ENCODE data around the gene ZNF621. TPM values are rescaled to one million over a fixed set of nuclear protein-coding genes. Genes with fewer than 3 reads are reported as not detected.

ZNF621 gene
- total and polyA plus RNA-seq, 2 of the 8 experiments (the other 6 are each of a cell fraction or from before 2014, with no cell fraction given): 10.9 to 15.4 TPM

GRCh38 chr3:40586901-40587300 is 62.1 kb downstream of the ZNF621 start:
- Histone ChIP-seq H3K9ac (replicated peaks in 1 of 4; ENCODE audit: extremely low read depth in 1 of 4, low read depth in 3 of 4, low read length in 3 of 4) (no peak overlapping the region), H4K91ac (replicated peaks; ENCODE audit: insufficient read length, low read length) (no peak overlapping the region), H3K23ac (ENCODE audit: insufficient read length) (no peak overlapping the region), H3K79me2 (ENCODE audit: control insufficient read depth in 1 of 2, insufficient read depth in 2 of 2, low read length in 2 of 2) (no peaks in the 10 kb centered on the region), H2BK12ac (ENCODE audit: low read depth, low read length) (no peak overlapping the region), H3K9me3 (ENCODE audit: insufficient read depth in 2 of 2, low read depth in 1 of 2, low read length in 1 of 2) (no peaks in the 10 kb centered on the region), H3K56ac (replicated peaks; ENCODE audit: insufficient read length, low read depth, low read length) (no peak overlapping the region), H3K4me2 (ENCODE audit: insufficient read depth in 1 of 2, low read depth in 2 of 2, low read length in 2 of 2) (no peak overlapping the region), H4K8ac (ENCODE audit: extremely low read depth, insufficient read depth, low read length) (no peak overlapping the region), H3K27ac (ENCODE audit: low read depth, low read length) (no peak overlapping the region), H3K27me3 (replicated peaks in 1 of 4; ENCODE audit: control insufficient read depth in 3 of 4, extremely low read depth in 1 of 4, insufficient read depth in 3 of 4, low read length in 3 of 4) (no peaks in the 10 kb centered on the region), H3K36me3 (ENCODE audit: control insufficient read depth in 2 of 4, insufficient read depth in 4 of 4, low read length in 3 of 4) (no peaks in the 10 kb centered on the region), H4K20me1 (replicated peaks in 1 of 2; ENCODE audit: control insufficient read depth in 1 of 2, insufficient read depth in 2 of 2, low read length in 2 of 2) (no peaks in the 10 kb centered on the region), H3K79me1 (ENCODE audit: low read depth, low read length) (no peaks in the 10 kb centered on the region), H2BK120ac (replicated peaks; ENCODE audit: low read depth, low read length) (no peak overlapping the region), H3K4ac (replicated peaks; ENCODE audit: insufficient read length, low read depth, low read length) (no peak overlapping the region), H2BK5ac (ENCODE audit: low read depth, low read length) (no peak overlapping the region), H2AK5ac (ENCODE audit: low read depth, low read length) (no peak overlapping the region), H3K4me1 (replicated peaks in 1 of 4; ENCODE audit: control insufficient read depth in 3 of 4, insufficient read depth in 4 of 4, low read length in 3 of 4) (peaks cover 0 to 14% (median 6%) of the 10 kb centered on the region in 4 experiments; a peak in 6 of 7 replicates), H2BK20ac (ENCODE audit: low read length) (no peak overlapping the region), H4K5ac (ENCODE audit: insufficient read length, low read depth, low read length) (no peak overlapping the region), H2BK15ac (ENCODE audit: low read length) (no peak overlapping the region), H3K4me3 (ENCODE audit: extremely low read depth in 1 of 4, insufficient read depth in 2 of 4, low read depth in 3 of 4, low read length in 4 of 4) (no peak overlapping the region), H3K18ac (ENCODE audit: extremely low read depth, low read length) (no peak overlapping the region), H2AFZ (ENCODE audit: low read length) (no peak overlapping the region), H3K14ac (ENCODE audit: insufficient read length) (no peak overlapping the region), H3K23me2 (ENCODE audit: low read depth, low read length) (no peaks in the 10 kb centered on the region)
- WGBS, 2 experiments (ENCODE audit: extremely low coverage in 1 of 2, insufficient coverage in 1 of 2, insufficient read length in 1 of 2, insufficient replicate concordance in 2 of 2, low coverage in 1 of 2, low lambda C conversion rate in 2 of 2, missing lambda C conversion rate in 1 of 2): 86% methylated on average over 1 of the region's 1 CpG; no CpG with 5 or more reads in 1 of the 2 experiments
- CTCF ChIA-PET (ENCODE audit: partially characterized antibody): interaction anchor here (1.0 to 3.1 kb wide), 4 partner anchors 9 to 633 kb away, joined by 4 to 10 read pairs (median 6); no protein-coding TSS in a partner anchor
- FAIRE-seq (no peak), DNase-seq (ENCODE audit: low read depth in 1 of 2, low spot score in 2 of 2) (no peak)
- POLR2A ChIA-PET (ENCODE audit: partially characterized antibody): no interaction called here
- TF ChIP-seq SIN3A (conservative IDR thresholded peaks at IDR 0.05 in 1 of 2, IDR thresholded peaks at IDR 0.05 in 1 of 2; ENCODE audit: low read depth in 1 of 2, low read length in 2 of 2) (no peak), ASH2L (IDR thresholded peaks at IDR 0.05; ENCODE audit: low read length) (no peak), BCL11A (IDR thresholded peaks at IDR 0.05; ENCODE audit: low read depth in 2 of 2, low read length in 2 of 2) (no peak), CBX5 (IDR thresholded peaks at IDR 0.05; ENCODE audit: low read depth, low read length) (no peak), TEAD4 (IDR thresholded peaks at IDR 0.05; ENCODE audit: low read depth, low read length) (no peak), EP300 (IDR thresholded peaks at IDR 0.05; ENCODE audit: borderline replicate concordance in 1 of 2, low read depth in 2 of 2, low read length in 2 of 2) (no peak), POU5F1 (IDR thresholded peaks at IDR 0.05; ENCODE audit: low read depth, low read length) (no peak), JUND (IDR thresholded peaks at IDR 0.05; ENCODE audit: low read length) (no peak), RXRA (IDR thresholded peaks at IDR 0.05; ENCODE audit: insufficient read depth, low read depth, low read length) (no peak), TAF1 (IDR thresholded peaks at IDR 0.05; ENCODE audit: low read depth, low read length) (no peak)

All from H1 (cell line).